K562 (cell line): ENCODE results near the gene SOCS3. TPM values are rescaled to one million over a fixed set of nuclear protein-coding genes. Genes with fewer than 3 reads are reported as not detected.

Source experiments
- CBX5 ChIP-seq: IDR thresholded peaks from 2 replicates; pipeline ENCODE4 v1.6.1; 2014; ENCODE audit warnings: low read depth, borderline replicate concordance
- CREM ChIP-seq: IDR thresholded peaks from 2 replicates; pipeline ENCODE4 v1.6.1; 2014; ENCODE audit warnings: antibody characterized with exemption, low read depth
- ETV5 ChIP-seq: sonication (generic); formaldehyde crosslinking; IDR thresholded peaks from 2 replicates; pipeline ENCODE4 v1.4.0; 2020; ENCODE audit warnings: low read depth, mild to moderate bottlenecking, missing genetic modification reagents
- ETV6 ChIP-seq, 3 experiments: fragments of 150-350 bp in 1 of 3; sonication (generic) in 1 of 3; formaldehyde crosslinking in 1 of 3; IDR thresholded peaks; 2 replicates each; pipeline versions ENCODE4 v1.6.1 to v1.8.0; 2014 to 2022; ENCODE audit warnings: borderline replicate concordance in 2 of 3, low read depth in 2 of 3, antibody characterized with exemption in 1 of 3, low read length in 1 of 3, mild to moderate bottlenecking in 1 of 3, missing genetic modification reagents in 1 of 3
- FOXA3 ChIP-seq, 2 experiments: fragments of 450-650 bp in 1 of 2; sonication (generic) in 1 of 2; formaldehyde crosslinking; IDR thresholded peaks in 1 of 2; conservative IDR thresholded peaks in 1 of 2; 2 replicates each; pipeline versions ENCODE4 v1.4.0 to v1.8.0; 2020 to 2022; ENCODE audit warnings: mild to moderate bottlenecking in 2 of 2, missing genetic modification reagents in 1 of 2
- KDM5B ChIP-seq: fragments of 200-600 bp; sonication (generic); IDR thresholded peaks from 2 replicates; pipeline ENCODE4 v1.6.1; 2012; ENCODE audit warnings: low read depth, mild to moderate bottlenecking, moderate library complexity, low read length, control low read depth, inconsistent platforms; ENCODE audit not compliant: insufficient replicate concordance
- MECOM ChIP-seq: fragments of 250-450 bp; sonication (Bioruptor Pico); IDR thresholded peaks from 2 replicates; pipeline ENCODE4 v1.8.0; 2022; ENCODE audit warnings: inconsistent platforms
- MEIS2 ChIP-seq: fragments of 450-650 bp; IDR thresholded peaks from 2 replicates; pipeline ENCODE4 v1.6.1; 2014; ENCODE audit warnings: mild to moderate bottlenecking; ENCODE audit not compliant: partially characterized antibody
- NR2C1 ChIP-seq, 2 experiments: fragments of 450-650 bp; IDR thresholded peaks; 2 replicates each; pipeline ENCODE4 v1.6.1; 2017; ENCODE audit warnings: mild to moderate bottlenecking in 2 of 2, antibody characterized with exemption in 1 of 2, inconsistent platforms in 1 of 2, missing compliant biosample characterization in 1 of 2, missing genetic modification characterization in 1 of 2
- PHF8 ChIP-seq: fragments of 200-600 bp; sonication (generic); IDR thresholded peaks from 2 replicates; pipeline ENCODE4 v1.6.1; 2012; ENCODE audit warnings: mixed run types, mild to moderate bottlenecking, inconsistent platforms, low read length, moderate library complexity, borderline replicate concordance
- RNF219 ChIP-seq: fragments of 250-450 bp; sonication (Bioruptor Pico); IDR thresholded peaks from 2 replicates; pipeline ENCODE4 v1.5.0; 2022; ENCODE audit warnings: mild to moderate bottlenecking
- TCF7 ChIP-seq: sonication (generic); IDR thresholded peaks from 2 replicates; pipeline ENCODE4 v1.6.1; 2016; ENCODE audit warnings: antibody characterized with exemption, borderline replicate concordance
- ZBTB49 ChIP-seq: sonication (generic); formaldehyde crosslinking; IDR thresholded peaks from 2 replicates; pipeline ENCODE4 v1.8.0; 2022; ENCODE audit warnings: missing genetic modification reagents, mild to moderate bottlenecking, borderline replicate concordance
- ZBTB7A ChIP-seq: IDR thresholded peaks from 2 replicates; pipeline ENCODE4 v1.6.1; 2011; ENCODE audit warnings: low read depth, mild to moderate bottlenecking, low read length, moderate library complexity, borderline replicate concordance; ENCODE audit not compliant: control insufficient read depth
- ZNF512 ChIP-seq: IDR thresholded peaks from 2 replicates; pipeline ENCODE4 v1.6.1; 2016; ENCODE audit warnings: missing genetic modification characterization, missing compliant biosample characterization
- ZNF586 ChIP-seq: fragments of 450-650 bp; formaldehyde crosslinking; conservative IDR thresholded peaks from 2 replicates; pipeline ENCODE4 v1.4.0; 2020; ENCODE audit warnings: mild to moderate bottlenecking, moderate library complexity
- polyA plus RNA-seq, 8 experiments: library from polyadenylated mRNA; depleted of rRNA in 4 of 8; stranded (reverse) in 5 of 8; unstranded in 3 of 8; fragments of >200 nt; fragmentation: Nextera tagmentation in 2 of 8; fragmentation: Illumina TruSeq in 1 of 8; extraction: Ambion mirVana in 2 of 8; extraction: Trizol in 1 of 8; gene quantifications; 2 replicates each; pipeline versions ENCODE4 v1.2.1 to v1.2.3, GENCODE V29; 2011 to 2014; ENCODE audit warnings: inconsistent platforms in 1 of 8, missing spikeins in 1 of 8
- total RNA-seq, 7 experiments: library from RNA; depleted of rRNA in 6 of 7; stranded (reverse); fragments of >200 nt in 6 of 7; fragmentation: Illumina TruSeq in 2 of 7; extraction: Trizol in 2 of 7; gene quantifications; 2 replicates each; pipeline versions ENCODE4 v1.2.1 to v1.2.3, GENCODE V29; 2011 to 2021; ENCODE audit warnings: low replicate concordance in 1 of 7
- TF ChIP-seq, protein P1 (sequence below): fragments of 250-450 bp; sonication (Bioruptor Pico); IDR thresholded peaks from 2 replicates; pipeline ENCODE4 v1.8.0; 2022; ENCODE audit warnings: inconsistent platforms

SOCS3 gene
- total and polyA plus RNA-seq, 9 of the 15 experiments (the other 6 are each of a cell fraction or from before 2014, with no cell fraction given) = 0.56 to 38.9 (median 13.7) TPM

DNA sequence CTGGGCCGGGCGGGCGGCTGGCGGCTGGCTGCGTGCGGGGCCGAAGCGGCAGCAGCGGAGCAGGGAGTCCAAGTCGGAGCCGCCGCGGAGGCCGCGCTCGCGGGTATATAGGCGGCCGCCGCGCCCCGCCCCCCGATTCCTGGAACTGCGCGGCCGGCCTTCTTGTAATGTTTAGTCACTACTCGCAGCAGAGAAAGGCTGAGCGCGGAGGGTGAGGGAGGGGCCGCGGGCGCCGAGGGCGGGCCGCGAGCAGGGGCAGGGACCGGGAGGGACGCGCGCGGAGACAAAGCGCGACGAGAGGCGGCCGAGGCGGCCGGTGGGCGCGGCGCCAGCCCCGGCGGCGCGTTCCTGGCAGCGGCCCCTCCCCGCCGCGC, at the start of gene SOCS3 (continued):
- TF ChIP-seq, protein P1, sequence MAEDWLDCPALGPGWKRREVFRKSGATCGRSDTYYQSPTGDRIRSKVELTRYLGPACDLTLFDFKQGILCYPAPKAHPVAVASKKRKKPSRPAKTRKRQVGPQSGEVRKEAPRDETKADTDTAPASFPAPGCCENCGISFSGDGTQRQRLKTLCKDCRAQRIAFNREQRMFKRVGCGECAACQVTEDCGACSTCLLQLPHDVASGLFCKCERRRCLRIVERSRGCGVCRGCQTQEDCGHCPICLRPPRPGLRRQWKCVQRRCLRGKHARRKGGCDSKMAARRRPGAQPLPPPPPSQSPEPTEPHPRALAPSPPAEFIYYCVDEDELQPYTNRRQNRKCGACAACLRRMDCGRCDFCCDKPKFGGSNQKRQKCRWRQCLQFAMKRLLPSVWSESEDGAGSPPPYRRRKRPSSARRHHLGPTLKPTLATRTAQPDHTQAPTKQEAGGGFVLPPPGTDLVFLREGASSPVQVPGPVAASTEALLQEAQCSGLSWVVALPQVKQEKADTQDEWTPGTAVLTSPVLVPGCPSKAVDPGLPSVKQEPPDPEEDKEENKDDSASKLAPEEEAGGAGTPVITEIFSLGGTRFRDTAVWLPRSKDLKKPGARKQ = no peak
- TF ChIP-seq CREM (peak; percentile 69), ZNF586 (CRISPR knock-in tag) (no peak), ETV6 (IDR thresholded peaks at IDR 0.05; ENCODE audit: borderline replicate concordance in 1 of 2, low read depth in 2 of 2, low read length in 1 of 2) (no peak), ETV6 (CRISPR knock-in tag; IDR thresholded peaks at IDR 0.05; ENCODE audit: borderline replicate concordance) (no peak), MEIS2 (peak; percentile 13), ZBTB49 (no peak), ETV5 (CRISPR knock-in tag) (0 out of 2 replicates have a peak, but pooled peaks have one; percentile 10), TCF7 (no peak), MECOM (no peak), CBX5 (no peak), FOXA3 (CRISPR knock-in tag; conservative IDR thresholded peaks at IDR 0.05 in 1 of 2, IDR thresholded peaks at IDR 0.05 in 1 of 2) (no peak), NR2C1 (IDR thresholded peaks at IDR 0.05) (no peak), NR2C1 (tag; IDR thresholded peaks at IDR 0.05) (no peak), ZNF512 (tag) (no peak), ZBTB7A (no peak; the same call in 1 of the 2 replicates), KDM5B (peak; percentile 95), PHF8 (no peak; the same call in 1 of the 2 replicates), RNF219 (CRISPR knock-in tag) (no peak)
